Parathyroid adenoma (tissue), 2 donors: ENCODE measurements around the gene SUSD2.

Experiments
- H2AFZ ChIP-seq: fragments of 300-600 bp; sonication (generic); one replicate; pipeline ENCODE4 v1.7.0; 2017; ENCODE audit warnings: antibody characterized with exemption, mild to moderate bottlenecking
- H3K27ac ChIP-seq: fragments of 300-600 bp; sonication (generic); one replicate; pipeline ENCODE4 v1.7.0; 2017
- H3K27me3 ChIP-seq: fragments of 300-600 bp; sonication (generic); one replicate; pipeline ENCODE4 v1.7.0; 2017; ENCODE audit warnings: low read length; ENCODE audit not compliant: control insufficient read depth, insufficient read depth
- H3K36me3 ChIP-seq: fragments of 300-600 bp; sonication (generic); one replicate; pipeline ENCODE4 v1.7.0; 2017; ENCODE audit warnings: low read length; ENCODE audit not compliant: control insufficient read depth, insufficient read depth
- H3K4me1 ChIP-seq: fragments of 300-600 bp; sonication (generic); one replicate; pipeline ENCODE4 v1.7.0; 2017; ENCODE audit warnings: control low read depth
- H3K4me2 ChIP-seq: fragments of 300-600 bp; sonication (generic); one replicate; pipeline ENCODE4 v1.7.0; 2017; ENCODE audit warnings: low read length
- H3K4me3 ChIP-seq: fragments of 300-600 bp; sonication (generic); one replicate; pipeline ENCODE4 v1.7.0; 2017; ENCODE audit warnings: low read depth, low read length
- H3K79me2 ChIP-seq: fragments of 300-600 bp; sonication (generic); one replicate; pipeline ENCODE4 v1.7.0; 2017; ENCODE audit warnings: control low read depth
- H3K9ac ChIP-seq: fragments of 300-600 bp; sonication (generic); one replicate; pipeline ENCODE4 v1.7.0; 2017; ENCODE audit warnings: mild to moderate bottlenecking
- H3K9me3 ChIP-seq: fragments of 300-600 bp; sonication (generic); one replicate; pipeline ENCODE4 v1.7.0; 2017; ENCODE audit warnings: low read length; ENCODE audit not compliant: control insufficient read depth
- TF ChIP-seq, protein P1 (sequence below): fragments of 300-600 bp; sonication (generic); IDR thresholded peaks from one replicate; pipeline ENCODE4 v1.7.0; 2017; ENCODE audit warnings: antibody characterized with exemption, mild to moderate bottlenecking
- donor health status: primary hyperparathyroidism.

SUSD2 gene

DNA sequence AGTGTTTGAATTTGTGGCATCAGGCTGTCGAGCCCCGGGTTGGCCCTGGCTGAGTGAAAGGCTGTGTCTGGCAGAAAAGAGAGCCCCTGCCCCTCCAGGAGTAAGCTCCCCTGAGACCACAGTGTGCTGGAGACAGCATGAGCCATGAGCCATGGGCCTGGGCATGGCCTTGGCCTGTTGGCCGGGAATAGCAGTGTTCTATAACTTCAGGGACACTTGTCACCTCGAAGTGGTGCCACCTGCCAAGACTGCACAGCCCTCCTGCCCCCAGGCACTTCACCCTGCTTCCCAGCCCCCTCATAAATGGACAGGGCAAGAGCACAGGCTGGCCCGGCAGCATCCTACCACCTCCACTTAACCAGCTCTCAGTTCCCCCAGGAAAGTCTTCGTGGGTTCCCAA lies 20.7 kb upstream of the SUSD2 start:
- TF ChIP-seq, protein P1, sequence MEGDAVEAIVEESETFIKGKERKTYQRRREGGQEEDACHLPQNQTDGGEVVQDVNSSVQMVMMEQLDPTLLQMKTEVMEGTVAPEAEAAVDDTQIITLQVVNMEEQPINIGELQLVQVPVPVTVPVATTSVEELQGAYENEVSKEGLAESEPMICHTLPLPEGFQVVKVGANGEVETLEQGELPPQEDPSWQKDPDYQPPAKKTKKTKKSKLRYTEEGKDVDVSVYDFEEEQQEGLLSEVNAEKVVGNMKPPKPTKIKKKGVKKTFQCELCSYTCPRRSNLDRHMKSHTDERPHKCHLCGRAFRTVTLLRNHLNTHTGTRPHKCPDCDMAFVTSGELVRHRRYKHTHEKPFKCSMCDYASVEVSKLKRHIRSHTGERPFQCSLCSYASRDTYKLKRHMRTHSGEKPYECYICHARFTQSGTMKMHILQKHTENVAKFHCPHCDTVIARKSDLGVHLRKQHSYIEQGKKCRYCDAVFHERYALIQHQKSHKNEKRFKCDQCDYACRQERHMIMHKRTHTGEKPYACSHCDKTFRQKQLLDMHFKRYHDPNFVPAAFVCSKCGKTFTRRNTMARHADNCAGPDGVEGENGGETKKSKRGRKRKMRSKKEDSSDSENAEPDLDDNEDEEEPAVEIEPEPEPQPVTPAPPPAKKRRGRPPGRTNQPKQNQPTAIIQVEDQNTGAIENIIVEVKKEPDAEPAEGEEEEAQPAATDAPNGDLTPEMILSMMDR, result no peak
- no peak overlapping the region for H2AFZ ChIP-seq
- no peaks in the 10 kb centered on the region for H3K9me3 ChIP-seq
- no peak overlapping the region for H3K4me2 ChIP-seq
- peaks cover 15% of the 10 kb centered on the region for H3K4me1 ChIP-seq
- H3K27ac ChIP-seq, result no peak overlapping the region
- no peak overlapping the region for H3K4me3 ChIP-seq
- H3K79me2 ChIP-seq, result peaks cover 2% of the 10 kb centered on the region
- no peak overlapping the region for H3K9ac ChIP-seq
- H3K27me3 ChIP-seq, result no peaks in the 10 kb centered on the region
- no peaks in the 10 kb centered on the region for H3K36me3 ChIP-seq

DNA sequence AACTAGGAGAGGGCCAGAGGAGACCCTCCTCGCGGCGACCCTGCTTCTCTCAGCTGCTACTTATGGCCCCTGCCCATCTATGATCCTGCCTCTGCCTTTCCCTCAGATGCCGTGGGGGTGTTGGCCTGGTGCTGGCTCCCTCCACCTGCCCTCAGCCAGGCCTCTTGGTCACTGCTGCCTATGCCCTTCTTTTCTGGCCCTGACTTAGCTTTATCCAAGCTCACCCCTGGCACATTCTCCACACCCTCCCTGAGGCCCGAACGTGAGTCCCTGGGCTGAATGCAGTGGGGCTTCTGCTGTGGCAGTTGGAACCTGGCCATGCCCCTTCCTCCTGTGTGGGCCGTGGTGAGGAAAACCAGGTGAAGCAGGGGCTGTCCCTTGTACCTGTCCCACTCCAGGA lies 19.8 kb upstream of the SUSD2 start:
- Histone ChIP-seq H2AFZ (no peak overlapping the region), H3K9ac (no peak overlapping the region), H3K4me2 (no peak overlapping the region), H3K36me3 (no peaks in the 10 kb centered on the region), H3K9me3 (no peaks in the 10 kb centered on the region), H3K27ac (peak overlapping the region; percentile 69), H3K79me2 (peaks cover 2% of the 10 kb centered on the region), H3K4me1 (peaks cover 14% of the 10 kb centered on the region), H3K4me3 (no peak overlapping the region), H3K27me3 (no peaks in the 10 kb centered on the region)
- TF ChIP-seq, protein P1, result no peak

DNA sequence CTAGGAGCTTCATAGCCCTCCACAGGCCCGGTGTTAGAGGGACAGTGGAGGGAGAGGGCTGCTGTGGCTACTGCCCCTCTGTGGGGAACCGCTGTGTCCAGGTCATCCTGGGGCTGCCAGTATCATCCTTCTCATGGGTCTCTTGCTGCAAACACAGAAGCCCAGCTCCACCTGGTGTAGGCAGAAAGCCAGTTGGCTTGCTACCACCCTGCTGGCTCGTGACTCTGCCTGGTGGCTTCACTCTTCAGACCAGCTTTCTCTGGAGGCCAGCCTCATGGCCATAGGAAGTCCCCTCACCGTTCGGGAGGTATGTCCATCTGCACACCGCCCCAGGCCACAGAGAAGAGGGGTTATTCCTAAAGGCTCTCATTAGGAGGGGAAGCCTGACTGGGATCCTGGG lies 19.4 kb upstream of the SUSD2 start:
- H3K9me3 ChIP-seq, result no peaks in the 10 kb centered on the region
- H3K4me1 ChIP-seq, result peaks cover 14% of the 10 kb centered on the region
- TF ChIP-seq, protein P1, result no peak
- peak overlapping the region; percentile 69 for H3K27ac ChIP-seq
- no peak overlapping the region for H3K4me3 ChIP-seq
- H3K36me3 ChIP-seq, result no peaks in the 10 kb centered on the region
- H3K79me2 ChIP-seq, result peaks cover 2% of the 10 kb centered on the region
- H3K4me2 ChIP-seq, result no peak overlapping the region
- no peak overlapping the region for H3K9ac ChIP-seq
- no peak overlapping the region for H2AFZ ChIP-seq
- H3K27me3 ChIP-seq, result no peaks in the 10 kb centered on the region

DNA sequence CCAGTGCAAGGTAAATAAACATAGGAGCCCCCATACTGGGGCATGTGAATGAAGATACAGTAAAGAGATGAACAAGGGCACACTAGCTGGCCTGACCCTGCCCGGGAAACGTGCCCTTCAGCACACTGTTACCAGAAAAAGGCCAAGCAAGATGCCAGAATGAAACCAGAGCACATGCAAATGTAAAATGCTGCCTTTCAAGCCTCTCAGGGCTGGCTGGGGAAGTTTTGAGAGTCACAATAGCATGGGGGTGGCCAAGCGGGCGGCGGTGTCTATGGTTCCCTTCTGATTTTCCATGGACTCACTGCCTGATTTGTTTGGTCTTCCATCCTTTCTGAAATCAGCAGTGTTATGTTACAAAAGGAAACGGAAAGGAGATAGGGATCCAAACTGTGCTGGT lies 18.9 kb upstream of the SUSD2 start:
- Histone ChIP-seq H3K4me2 (no peak overlapping the region), H3K27me3 (no peaks in the 10 kb centered on the region), H3K4me1 (peaks cover 14% of the 10 kb centered on the region), H3K9me3 (no peaks in the 10 kb centered on the region), H3K36me3 (no peaks in the 10 kb centered on the region), H3K9ac (no peak overlapping the region), H3K4me3 (no peak overlapping the region), H2AFZ (no peak overlapping the region), H3K27ac (peak overlapping the region; percentile 69), H3K79me2 (no peaks in the 10 kb centered on the region)
- TF ChIP-seq, protein P1, result no peak

DNA sequence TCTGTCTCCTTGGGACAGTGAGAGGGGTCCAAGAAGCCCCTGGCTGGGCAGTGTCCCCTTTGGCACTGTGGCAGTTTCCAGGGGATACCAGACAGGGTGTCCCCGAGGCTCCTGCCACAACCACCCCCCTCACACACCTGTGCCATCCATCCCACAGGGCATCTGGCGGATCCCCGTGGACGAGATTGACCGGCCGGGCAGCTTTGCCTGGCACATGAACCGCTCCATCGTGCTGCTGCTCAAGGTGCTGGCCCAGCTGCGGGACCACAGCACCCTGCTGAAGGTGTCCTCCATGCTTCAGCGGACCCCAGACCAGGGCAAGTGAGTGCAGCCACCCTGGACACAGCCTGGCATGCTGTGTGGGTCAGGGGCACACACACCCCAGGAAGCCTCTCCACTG lies 17.0 kb upstream of the SUSD2 start:
- TF ChIP-seq, protein P1, result no peak
- Histone ChIP-seq H2AFZ (no peak overlapping the region), H3K9me3 (no peaks in the 10 kb centered on the region), H3K4me1 (peaks cover 14% of the 10 kb centered on the region), H3K27me3 (no peaks in the 10 kb centered on the region), H3K79me2 (no peaks in the 10 kb centered on the region), H3K9ac (no peak overlapping the region), H3K4me2 (no peak overlapping the region), H3K27ac (no peak overlapping the region), H3K36me3 (no peaks in the 10 kb centered on the region), H3K4me3 (no peak overlapping the region)
